BE2C (cell line): ENCODE measurements around the gene TRPM3.

Experiments
- DNase-seq: peaks from one replicate; pipeline ENCODE4 v3.0.0-alpha.2; 2020
- H3K27me3 ChIP-seq: fragments of 250-450 bp; sonication (Bioruptor Pico); 2 replicates; pipeline ENCODE4 v1.5.1; 2020; ENCODE audit warnings: mild to moderate bottlenecking
- H3K36me3 ChIP-seq: fragments of 250-450 bp; sonication (Bioruptor Pico); 2 replicates; pipeline ENCODE4 v1.5.1; 2020; ENCODE audit warnings: mild to moderate bottlenecking
- H3K4me1 ChIP-seq: fragments of 250-450 bp; sonication (Bioruptor Pico); 2 replicates; pipeline ENCODE4 v1.5.1; 2020
- H3K4me3 ChIP-seq: 2 replicates; pipeline ENCODE4 v1.5.1; 2011; ENCODE audit warnings: low read depth, low read length
- H3K9me3 ChIP-seq: fragments of 250-450 bp; sonication (Bioruptor Pico); 2 replicates; pipeline ENCODE4 v1.5.1; 2020
- TF ChIP-seq, protein P1 (sequence below): IDR thresholded peaks from 2 replicates; pipeline ENCODE4 v1.5.1; 2012; ENCODE audit warnings: mild to moderate bottlenecking, low read depth, low read length

Gene TRPM3

DNA sequence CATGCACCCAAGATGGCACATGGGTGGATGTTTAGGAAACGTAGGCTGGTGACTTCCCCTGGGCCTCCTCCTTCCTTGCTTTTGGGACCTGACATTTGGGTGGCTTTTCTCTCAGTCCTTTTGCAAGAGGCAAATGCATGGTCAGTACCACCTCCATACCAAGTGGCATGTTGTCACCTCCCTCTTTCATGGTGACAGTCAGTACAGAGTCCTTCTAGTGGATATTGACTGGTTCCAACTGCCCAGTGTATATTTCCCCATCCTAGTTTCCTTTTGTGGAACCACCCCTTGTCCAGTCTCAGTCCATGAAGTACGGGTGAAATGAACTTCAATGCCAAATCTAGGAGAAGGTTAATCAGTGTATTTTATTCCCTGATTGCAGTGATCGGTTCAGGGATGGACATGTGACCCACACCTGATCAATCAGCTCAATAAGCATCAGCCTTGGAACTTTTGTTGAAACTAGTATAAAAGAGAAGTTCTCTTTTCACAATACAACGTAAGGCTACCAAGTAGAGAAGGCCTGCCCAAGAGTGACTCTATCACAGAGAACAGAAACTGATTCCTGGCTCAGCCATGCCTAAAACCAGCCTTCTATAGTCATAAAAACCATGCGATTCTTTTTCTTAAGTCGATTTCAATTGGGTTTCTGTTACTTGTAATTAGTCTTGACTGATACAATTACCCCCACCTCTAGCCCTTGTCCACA lies 563.6 kb downstream of the TRPM3 start:
- Histone ChIP-seq H3K4me1 (no peaks in the 10 kb centered on the region), H3K9me3 (no peaks in the 10 kb centered on the region), H3K4me3 (no peak overlapping the region), H3K27me3 (no peaks in the 10 kb centered on the region), H3K36me3 (no peaks in the 10 kb centered on the region)
- TF ChIP-seq, protein P1, sequence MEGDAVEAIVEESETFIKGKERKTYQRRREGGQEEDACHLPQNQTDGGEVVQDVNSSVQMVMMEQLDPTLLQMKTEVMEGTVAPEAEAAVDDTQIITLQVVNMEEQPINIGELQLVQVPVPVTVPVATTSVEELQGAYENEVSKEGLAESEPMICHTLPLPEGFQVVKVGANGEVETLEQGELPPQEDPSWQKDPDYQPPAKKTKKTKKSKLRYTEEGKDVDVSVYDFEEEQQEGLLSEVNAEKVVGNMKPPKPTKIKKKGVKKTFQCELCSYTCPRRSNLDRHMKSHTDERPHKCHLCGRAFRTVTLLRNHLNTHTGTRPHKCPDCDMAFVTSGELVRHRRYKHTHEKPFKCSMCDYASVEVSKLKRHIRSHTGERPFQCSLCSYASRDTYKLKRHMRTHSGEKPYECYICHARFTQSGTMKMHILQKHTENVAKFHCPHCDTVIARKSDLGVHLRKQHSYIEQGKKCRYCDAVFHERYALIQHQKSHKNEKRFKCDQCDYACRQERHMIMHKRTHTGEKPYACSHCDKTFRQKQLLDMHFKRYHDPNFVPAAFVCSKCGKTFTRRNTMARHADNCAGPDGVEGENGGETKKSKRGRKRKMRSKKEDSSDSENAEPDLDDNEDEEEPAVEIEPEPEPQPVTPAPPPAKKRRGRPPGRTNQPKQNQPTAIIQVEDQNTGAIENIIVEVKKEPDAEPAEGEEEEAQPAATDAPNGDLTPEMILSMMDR: no peak
- DNase-seq: no peak

DNA sequence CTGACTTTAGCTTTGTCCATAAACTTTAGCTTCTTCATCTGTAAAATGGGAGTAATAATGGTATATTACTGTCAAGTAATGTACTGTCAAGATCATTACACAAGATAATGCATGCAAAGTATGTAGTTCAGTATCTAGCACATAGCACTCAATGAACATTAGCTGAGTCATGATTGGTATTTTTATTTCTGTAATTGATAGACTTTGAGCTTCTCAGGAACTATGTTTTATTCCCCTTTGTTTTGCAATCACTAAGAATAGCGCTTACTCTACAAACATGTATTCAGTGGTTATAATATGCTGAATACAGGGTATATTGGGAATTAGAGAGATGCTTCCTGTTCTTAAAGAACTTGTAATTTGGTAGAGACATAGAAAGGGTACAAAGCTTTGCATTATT lies 564.6 kb downstream of the TRPM3 start:
- Histone ChIP-seq H3K4me3 (no peak overlapping the region), H3K9me3 (no peaks in the 10 kb centered on the region), H3K27me3 (no peaks in the 10 kb centered on the region), H3K4me1 (no peaks in the 10 kb centered on the region), H3K36me3 (no peaks in the 10 kb centered on the region)
- TF ChIP-seq, protein P1: no peak
- no peak for DNase-seq

DNA sequence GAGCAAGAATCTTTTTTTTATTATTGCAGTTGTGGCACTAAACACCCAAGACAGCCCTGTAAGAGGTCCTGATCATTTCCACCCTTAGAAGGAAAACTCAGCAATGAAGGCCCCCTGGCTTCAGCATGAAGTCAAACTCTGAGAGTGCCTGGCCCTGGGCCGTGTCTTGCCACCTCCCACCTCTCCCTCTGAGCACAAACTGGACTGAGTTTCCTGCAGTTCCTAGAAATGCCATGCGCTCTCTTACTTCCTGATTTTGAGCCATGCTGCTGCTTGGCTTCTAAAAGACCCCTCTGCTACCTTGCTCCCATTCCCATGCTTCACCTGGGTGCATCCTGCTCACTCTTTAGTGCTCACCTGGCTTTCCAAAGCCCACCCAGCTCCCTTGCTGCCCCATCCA lies 566.5 kb downstream of the TRPM3 start:
- DNase-seq: no peak
- Histone ChIP-seq H3K4me3 (no peak overlapping the region), H3K36me3 (no peaks in the 10 kb centered on the region), H3K9me3 (no peaks in the 10 kb centered on the region), H3K27me3 (no peaks in the 10 kb centered on the region), H3K4me1 (no peaks in the 10 kb centered on the region)
- TF ChIP-seq, protein P1: no peak

DNA sequence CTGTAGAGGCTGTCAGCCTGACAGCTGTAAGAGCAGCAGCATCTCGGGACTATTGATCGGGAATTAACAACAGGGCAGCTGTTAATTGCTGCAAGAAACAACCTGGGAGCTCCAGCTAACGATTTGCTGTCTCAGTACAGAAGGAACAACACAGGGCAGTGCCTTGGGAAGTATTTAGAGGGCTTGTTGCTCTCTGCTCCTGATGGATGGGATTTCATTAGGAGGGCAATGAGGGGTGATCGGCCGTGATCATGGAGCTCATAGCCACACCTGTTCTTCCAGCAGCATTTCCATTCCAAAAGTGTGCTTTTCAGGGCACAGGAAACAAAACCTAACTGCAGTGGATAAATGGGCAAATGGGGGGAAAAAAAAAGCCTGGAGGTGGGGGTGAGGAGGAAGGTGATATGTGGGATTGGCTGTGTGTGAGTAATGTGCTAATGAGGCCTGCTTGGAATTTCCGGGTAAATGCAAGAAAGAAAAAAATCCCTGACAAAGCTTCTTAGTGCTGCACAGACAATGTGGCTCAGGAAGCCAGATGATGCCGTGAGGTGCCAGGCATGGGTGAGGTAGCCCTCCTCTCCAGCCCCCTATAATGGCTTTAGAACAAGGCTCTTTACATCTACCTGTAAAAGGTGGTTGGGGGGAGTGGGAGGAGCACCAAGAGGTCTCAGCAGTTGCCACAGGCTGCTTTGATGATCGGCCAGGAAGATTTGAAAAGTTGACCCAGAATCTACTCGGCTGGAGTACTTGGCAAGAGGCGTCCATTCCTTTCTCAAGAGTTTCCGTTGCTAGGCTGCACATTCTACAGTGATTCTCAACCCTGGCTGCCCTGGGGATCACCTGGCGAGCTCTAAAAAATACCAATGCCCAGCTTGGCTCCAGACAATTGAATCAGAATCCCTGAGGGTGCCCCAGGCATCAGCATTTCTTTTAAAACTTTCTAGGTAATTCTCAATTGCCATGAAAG lies 567.4 kb downstream of the TRPM3 start:
- no peaks in the 10 kb centered on the region for H3K4me1 ChIP-seq
- H3K9me3 ChIP-seq: no peaks in the 10 kb centered on the region
- H3K36me3 ChIP-seq: no peaks in the 10 kb centered on the region
- TF ChIP-seq, protein P1: no peak
- no peak for DNase-seq
- H3K27me3 ChIP-seq: no peaks in the 10 kb centered on the region
- no peak overlapping the region for H3K4me3 ChIP-seq

DNA sequence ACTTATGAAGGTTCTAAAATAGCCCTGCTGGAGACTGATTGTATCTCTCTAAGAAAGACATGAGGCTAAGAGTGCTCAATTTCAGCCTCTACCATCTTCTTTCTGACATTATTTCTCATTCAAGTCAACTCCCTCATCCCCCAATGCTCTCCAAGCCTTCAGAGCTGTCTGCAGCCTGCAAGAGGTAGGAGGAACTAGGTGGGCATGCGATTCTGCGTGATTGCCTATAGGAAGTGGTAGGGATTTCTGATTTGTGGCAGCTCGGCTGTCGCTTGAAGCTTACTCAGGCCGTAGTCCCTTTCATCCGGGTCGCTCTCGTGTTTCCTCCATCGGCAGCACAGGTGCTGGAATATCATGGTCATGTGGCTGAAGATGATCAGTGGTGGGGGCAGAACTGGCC lies 568.9 kb downstream of the TRPM3 start:
- DNase-seq: no peak
- no peaks in the 10 kb centered on the region for H3K4me1 ChIP-seq
- no peaks in the 10 kb centered on the region for H3K9me3 ChIP-seq
- H3K4me3 ChIP-seq: no peak overlapping the region
- TF ChIP-seq, protein P1: no peak
- no peaks in the 10 kb centered on the region for H3K27me3 ChIP-seq
- no peaks in the 10 kb centered on the region for H3K36me3 ChIP-seq

DNA sequence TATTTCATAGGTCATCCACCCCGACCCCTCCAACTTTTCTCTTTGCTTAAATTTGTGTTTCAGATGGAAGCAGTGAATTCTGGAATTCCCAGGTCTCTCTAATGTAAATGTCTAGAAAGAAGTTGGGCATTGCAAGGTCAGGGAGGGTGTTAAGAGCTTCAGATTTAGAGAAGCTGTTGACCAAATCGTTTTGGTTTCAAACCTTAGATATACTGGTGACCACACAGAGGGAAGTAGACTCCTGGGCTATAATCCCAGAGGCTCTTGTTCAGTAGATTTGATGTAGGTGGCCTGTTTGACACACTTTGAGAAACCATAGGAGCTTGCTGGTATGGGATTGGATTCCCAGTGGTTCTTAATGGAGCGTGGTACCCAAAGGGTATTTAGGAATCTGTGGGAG lies 569.6 kb downstream of the TRPM3 start:
- H3K9me3 ChIP-seq: no peaks in the 10 kb centered on the region
- no peaks in the 10 kb centered on the region for H3K36me3 ChIP-seq
- H3K4me3 ChIP-seq: no peak overlapping the region
- no peaks in the 10 kb centered on the region for H3K4me1 ChIP-seq
- H3K27me3 ChIP-seq: no peaks in the 10 kb centered on the region
- DNase-seq: no peak
- TF ChIP-seq, protein P1: no peak
